HG03025 (cell line): ENCODE data around the gene KCNMB2.
"Not testable (repeated sequence)": the region's sequence is repeated elsewhere in the genome, so short reads cannot be mapped to it uniquely, and the experiment has no call there.

Experiments used
- ATAC-seq: cut with Tn5 transposase; IDR thresholded peaks from one replicate; pipeline ENCODE4 v1.9.1; 2021; ENCODE audit warnings: mild to moderate bottlenecking, moderate library complexity; ENCODE audit not compliant: unreplicated experiment, low FRiP score

Gene KCNMB2

GRCh38 chr3:178847190-178847589, 311.0 kb downstream of the KCNMB2 start:
- no peak for ATAC-seq

- ATAC-seq: no peak
Observed at GRCh38 chr3:178849199-178849910, 313.1 kb downstream of the KCNMB2 start.

DNA sequence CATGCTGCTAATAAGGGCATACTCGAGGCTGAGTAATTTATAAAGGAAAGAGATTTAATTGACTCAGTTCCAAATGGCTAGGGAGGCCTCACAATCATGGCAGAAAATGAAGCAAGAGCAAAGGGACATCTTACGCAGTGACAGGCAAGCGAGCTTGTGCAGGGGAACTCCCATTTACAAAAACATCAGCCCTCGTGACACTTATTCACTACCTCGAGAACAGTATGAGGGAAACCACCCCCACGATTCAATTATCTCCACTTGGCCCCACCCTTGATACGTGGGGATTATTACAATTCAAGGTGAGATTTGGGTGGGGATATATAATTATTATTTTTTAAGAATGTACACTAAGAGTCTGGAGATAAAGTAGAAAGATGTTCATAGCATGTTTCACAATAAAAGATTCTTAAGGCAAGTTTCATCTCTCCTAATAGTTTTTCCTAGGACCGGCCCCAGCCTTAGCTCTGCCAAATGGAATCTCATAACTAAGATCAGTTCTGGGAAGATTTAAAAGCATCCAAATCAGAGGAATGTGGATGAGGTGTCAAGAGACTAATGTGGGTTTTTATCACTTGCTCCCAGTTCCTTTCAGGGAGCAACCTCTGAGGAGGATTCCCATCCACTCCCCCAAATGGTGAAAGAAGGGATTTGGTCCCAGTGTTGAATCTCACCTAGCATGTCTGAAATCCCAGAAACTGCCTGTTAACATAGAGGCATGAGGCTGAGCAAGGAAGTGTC, 314.4 kb downstream of the KCNMB2 start:
- no peak for ATAC-seq

DNA sequence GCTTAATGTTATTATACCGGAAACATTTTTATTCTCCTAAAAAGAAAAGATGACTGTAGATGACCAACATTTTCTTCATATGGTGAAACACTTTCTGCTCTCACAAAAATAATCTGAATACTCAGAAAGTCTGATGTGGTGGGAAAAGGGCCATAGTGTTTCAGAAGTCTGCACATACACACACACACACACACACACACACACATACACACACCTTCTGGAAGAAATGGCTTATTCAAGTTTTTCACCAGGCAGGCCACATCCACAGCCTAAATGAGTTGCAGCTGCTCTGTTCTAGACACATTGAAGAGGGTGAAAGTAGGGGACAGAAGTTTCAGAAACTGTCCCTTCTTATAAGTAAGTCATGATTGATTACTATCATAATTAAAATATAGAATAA, 315.3 kb downstream of the KCNMB2 start:
- ATAC-seq: no peak

- ATAC-seq: no peak
Observed at GRCh38 chr3:178856804-178857203, 320.6 kb downstream of the KCNMB2 start.

DNA sequence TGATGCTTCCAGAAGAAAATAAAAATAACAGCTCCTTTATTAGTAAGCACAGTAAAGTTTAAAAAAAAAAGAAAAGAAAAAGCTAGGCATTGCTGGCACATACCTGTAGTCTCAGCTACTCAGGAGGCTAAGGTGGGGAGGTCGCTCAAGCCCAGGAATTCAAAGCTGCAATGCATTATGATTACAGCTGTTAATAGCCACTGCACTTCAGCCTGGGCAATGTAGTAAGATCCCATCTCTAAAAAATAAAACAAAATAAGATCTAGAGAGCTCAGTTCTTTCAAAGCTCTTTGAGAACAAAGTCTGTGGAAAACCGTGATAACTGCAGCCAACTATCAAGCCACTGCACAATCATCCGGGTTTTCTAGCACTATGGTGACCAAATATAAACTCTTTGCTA, 323.1 kb downstream of the KCNMB2 start:
- ATAC-seq: no peak

DNA sequence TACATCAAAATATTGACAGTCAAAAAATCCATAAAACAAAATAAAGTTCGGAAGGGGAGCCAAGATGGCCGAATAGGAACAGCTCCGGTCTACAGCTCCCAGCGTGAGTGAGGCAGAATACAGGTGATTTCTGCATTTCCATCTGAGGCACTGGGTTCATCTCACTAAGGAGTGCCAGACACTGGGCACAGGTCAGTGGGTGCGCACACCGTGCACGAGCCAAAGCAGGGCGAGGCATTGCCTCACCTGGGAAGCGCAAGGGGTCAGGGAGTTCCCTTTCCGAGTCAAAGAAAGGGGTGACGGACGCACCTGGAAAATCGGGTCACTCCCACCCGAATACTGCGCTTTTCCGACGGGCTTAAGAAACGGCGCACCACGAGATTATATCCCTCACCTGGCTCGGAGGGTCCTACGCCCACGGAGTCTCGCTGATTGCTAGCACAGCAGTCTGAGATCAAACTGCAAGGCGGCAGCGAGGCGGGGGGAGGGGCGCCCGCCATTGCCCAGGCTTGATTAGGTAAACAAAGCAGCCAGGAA, 323.7 kb downstream of the KCNMB2 start:
- not testable (repeated sequence) for ATAC-seq

DNA sequence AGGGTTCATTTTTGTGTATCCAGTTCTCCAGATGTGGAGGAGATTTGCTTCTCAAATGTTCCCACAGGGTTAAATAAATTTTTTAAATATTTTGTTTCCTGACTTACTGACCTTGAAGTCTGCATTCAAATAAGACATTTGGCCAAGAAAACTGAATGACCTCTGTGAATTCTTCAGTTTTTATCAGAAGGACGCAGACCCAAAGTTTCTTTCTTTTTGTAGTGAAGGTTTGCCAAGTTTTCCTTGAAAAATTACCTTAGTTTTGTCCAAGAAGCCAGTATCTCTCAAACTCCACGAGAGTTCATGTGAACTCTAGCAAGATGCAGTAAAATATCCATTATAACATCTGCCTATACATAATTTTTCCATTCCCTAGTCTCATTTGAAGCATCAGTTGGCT, 332.4 kb downstream of the KCNMB2 start:
- ATAC-seq: no peak

DNA sequence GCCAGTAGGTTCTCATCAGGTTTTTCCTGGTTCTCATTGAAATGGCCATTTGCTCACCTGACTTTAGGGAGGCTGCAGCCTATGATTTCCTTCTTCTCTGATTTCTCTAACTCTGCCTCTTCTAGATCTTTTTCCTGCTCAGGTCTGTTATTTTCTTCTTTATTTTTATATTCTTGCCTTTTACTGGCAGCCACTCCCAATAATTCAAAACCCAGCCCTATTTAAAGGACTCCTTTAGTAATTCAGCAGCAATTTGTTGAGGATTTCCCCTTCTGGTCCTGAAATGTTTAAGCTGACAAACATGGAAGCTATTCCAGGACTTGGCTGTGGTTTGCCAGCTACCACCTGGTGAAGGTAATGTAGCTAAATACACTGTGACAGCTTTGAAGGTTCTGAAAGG, 333.8 kb downstream of the KCNMB2 start:
- no peak for ATAC-seq

DNA sequence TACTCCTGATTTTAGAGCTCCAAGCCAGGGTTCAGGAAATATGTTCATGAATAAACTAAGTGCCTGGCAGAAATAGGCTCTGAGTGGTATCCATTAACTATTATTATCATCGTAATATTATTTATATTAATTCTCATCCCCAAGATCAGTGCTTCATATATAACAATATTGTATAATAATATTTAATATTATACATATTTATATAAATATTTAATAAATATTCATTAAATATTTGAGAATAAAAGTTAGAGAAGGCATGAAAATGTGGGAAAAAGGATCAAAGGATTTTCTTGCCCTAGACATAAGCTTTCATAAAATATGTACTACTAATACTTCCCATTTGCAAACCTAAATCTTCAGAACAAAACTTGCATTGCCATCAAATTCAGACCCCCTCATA, 338.9 kb downstream of the KCNMB2 start:
- no peak for ATAC-seq

- ATAC-seq: no peak
Observed at GRCh38 chr3:178875836-178876235, 339.6 kb downstream of the KCNMB2 start.

GRCh38 chr3:178880274-178880673, 344.0 kb downstream of the KCNMB2 start:
- ATAC-seq: no peak
